PC-9 (cell line): ENCODE data around the gene NOX3. TPM values are rescaled to one million over a fixed set of nuclear protein-coding genes. Genes with fewer than 3 reads are reported as not detected.

Experiments used
- BruUV-seq: library from RNA; stranded (reverse); fragments of 400-500 nt; replicated peaks from 2 replicates; lab custom pipeline; 2021; lab: Mats Ljungman, UMichigan
- CTCF ChIA-PET: fragments of 300-600 bp; sonication (Branson Sonifier 250); formaldehyde crosslinking; loops from one replicate; lab custom pipeline; 2022; ENCODE audit warnings: antibody characterized with exemption; lab: Charles Lee
- POLR2A ChIA-PET: fragments of 300-600 bp; sonication (Branson Sonifier 250); formaldehyde crosslinking; loops from one replicate; lab custom pipeline; 2022; ENCODE audit warnings: antibody characterized with exemption; ENCODE audit not compliant: unreplicated experiment; lab: Charles Lee
- DNase-seq, 2 experiments: peaks; one replicate each; pipeline versions ENCODE4 v3.0.0 to v3.0.0-alpha.2; 2015 to 2022; ENCODE audit warnings: mixed read lengths in 1 of 2
- H2AFZ ChIP-seq: fragments of 200-600 bp; sonication (generic); 2 replicates; pipeline ENCODE4 v1.8.1; 2017; ENCODE audit warnings: antibody characterized with exemption
- H3F3A ChIP-seq: fragments of 200-600 bp; sonication (generic); 2 replicates; pipeline ENCODE4 v1.8.1; 2017; ENCODE audit warnings: antibody characterized with exemption, mild to moderate bottlenecking, low read depth; ENCODE audit not compliant: insufficient read depth
- H3K27ac ChIP-seq: fragments of 200-600 bp; sonication (generic); 2 replicates; pipeline ENCODE4 v1.6.1; 2016; ENCODE audit warnings: mixed run types
- H3K27me3 ChIP-seq: fragments of 200-600 bp; sonication (generic); 2 replicates; pipeline ENCODE4 v1.6.1; 2016; ENCODE audit warnings: low read depth, mixed run types; ENCODE audit not compliant: insufficient read depth
- H3K36me3 ChIP-seq: fragments of 200-600 bp; sonication (generic); 2 replicates; pipeline ENCODE4 v1.6.1; 2016; ENCODE audit warnings: low read depth, mixed run types
- H3K4me1 ChIP-seq: fragments of 200-600 bp; sonication (generic); replicated peaks from 2 replicates; pipeline ENCODE4 v1.6.1; 2016; ENCODE audit warnings: mixed run types; ENCODE audit not compliant: insufficient read depth
- H3K4me2 ChIP-seq: fragments of 200-600 bp; sonication (generic); 2 replicates; pipeline ENCODE4 v1.6.1; 2017; ENCODE audit warnings: mixed run types
- H3K4me3 ChIP-seq: fragments of 200-600 bp; sonication (generic); 2 replicates; pipeline ENCODE4 v1.6.1; 2016; ENCODE audit warnings: mixed run types
- H3K79me2 ChIP-seq: fragments of 200-600 bp; sonication (generic); 2 replicates; pipeline ENCODE4 v1.6.1; 2017; ENCODE audit warnings: low read depth, mixed run types
- H3K9me2 ChIP-seq: fragments of 200-600 bp; sonication (generic); 2 replicates; pipeline ENCODE4 v1.8.1; 2017; ENCODE audit warnings: mild to moderate bottlenecking; ENCODE audit not compliant: insufficient read depth
- H3K9me3 ChIP-seq: fragments of 200-600 bp; sonication (generic); 2 replicates; pipeline ENCODE4 v1.8.1; 2016; ENCODE audit warnings: low read depth; ENCODE audit not compliant: insufficient read depth
- H4K20me1 ChIP-seq: fragments of 200-600 bp; sonication (generic); 2 replicates; pipeline ENCODE4 v1.8.1; 2017; ENCODE audit not compliant: insufficient read depth
- CTCF ChIP-seq: fragments of 200-600 bp; sonication (generic); conservative IDR thresholded peaks from 2 replicates; pipeline ENCODE4 v1.6.1; 2017; ENCODE audit warnings: mixed run types, antibody characterized with exemption, mild to moderate bottlenecking, moderate library complexity
- EZH2 ChIP-seq: fragments of 200-600 bp; sonication (generic); IDR thresholded peaks from 2 replicates; pipeline ENCODE4 v1.8.0; 2017; ENCODE audit warnings: antibody characterized with exemption, low read depth
- intact Hi-C: fragments of 100-400 bp; cut with micrococcal nuclease; formaldehyde crosslinking; loops from one replicate; pipeline ENCODE4 v1.10.0; 2022; ENCODE audit not compliant: unreplicated experiment
- total RNA-seq: library from RNA; stranded (reverse); gene quantifications from 2 replicates; pipeline ENCODE4 v1.2.3, GENCODE V29; 2021

The NOX3 gene
- total RNA-seq, 1 experiment from 2014 or later, result not detected

- no TSS peak for BruUV-seq
- CTCF ChIA-PET, result no interaction called here
- POLR2A ChIA-PET, result no interaction called here
- Histone ChIP-seq H3K4me3 (no peak overlapping the region), H3K27me3 (no peaks in the 10 kb centered on the region), H3K9me2 (no peaks in the 10 kb centered on the region), H3K79me2 (no peaks in the 10 kb centered on the region), H3K4me1 (peaks cover 14% of the 10 kb centered on the region), H3K36me3 (no peaks in the 10 kb centered on the region), H4K20me1 (no peaks in the 10 kb centered on the region), H3F3A (no peaks in the 10 kb centered on the region), H3K9me3 (no peaks in the 10 kb centered on the region), H2AFZ (no peak overlapping the region), H3K4me2 (no peak overlapping the region), H3K27ac (no peak overlapping the region)
- no peak for TF ChIP-seq CTCF
- no peak for TF ChIP-seq EZH2
- intact Hi-C loops, result no loop called here
- no peak for DNase-seq
Measured at GRCh38 chr6:155439376-155439775, 16.3 kb downstream of the NOX3 start.

GRCh38 chr6:155436981-155437749 is 18.5 kb downstream of the NOX3 start:
- Histone ChIP-seq H3K4me2 (no peak overlapping the region), H3F3A (no peaks in the 10 kb centered on the region), H3K4me1 (no peaks in the 10 kb centered on the region), H3K4me3 (no peak overlapping the region), H2AFZ (no peak overlapping the region), H3K27me3 (no peaks in the 10 kb centered on the region), H4K20me1 (no peaks in the 10 kb centered on the region), H3K27ac (no peak overlapping the region), H3K9me2 (no peaks in the 10 kb centered on the region), H3K36me3 (no peaks in the 10 kb centered on the region), H3K9me3 (no peaks in the 10 kb centered on the region), H3K79me2 (no peaks in the 10 kb centered on the region)
- no peak for DNase-seq
- CTCF ChIA-PET, result no interaction called here
- TF ChIP-seq CTCF, result no peak
- no peak for TF ChIP-seq EZH2
- POLR2A ChIA-PET, result no interaction called here
- no TSS peak for BruUV-seq
- intact Hi-C loops, result no loop called here

- Histone ChIP-seq H3K79me2 (no peaks in the 10 kb centered on the region), H3K9me3 (no peaks in the 10 kb centered on the region), H3K36me3 (no peaks in the 10 kb centered on the region), H3K27ac (no peak overlapping the region), H3K4me1 (no peaks in the 10 kb centered on the region), H3K9me2 (no peaks in the 10 kb centered on the region), H4K20me1 (no peaks in the 10 kb centered on the region), H3F3A (no peaks in the 10 kb centered on the region), H2AFZ (no peak overlapping the region), H3K4me3 (no peak overlapping the region), H3K27me3 (no peaks in the 10 kb centered on the region), H3K4me2 (no peak overlapping the region)
- ChIA-PET CTCF (no interaction called here), POLR2A (no interaction called here)
- DNase-seq, result no peak
- intact Hi-C loops, result no loop called here
- BruUV-seq, result no TSS peak
- no peak for TF ChIP-seq EZH2
- no peak for TF ChIP-seq CTCF
Measured at GRCh38 chr6:155434829-155435423, 20.7 kb downstream of the NOX3 start.
